Fibroblast of lung (primary cell): ENCODE measurements around the gene TP53INP2. TPM values are rescaled to one million over a fixed set of nuclear protein-coding genes. Genes with fewer than 3 reads are reported as not detected.

ENCODE experiments used
- DNase-seq, 2 donors: peaks; one replicate each; pipeline versions ENCODE4 v3.0.0 to v3.0.0-alpha.2; 2010; ENCODE audit warnings: low read depth in 2 of 2
- H2AFZ ChIP-seq: 2 replicates; pipeline ENCODE4 v1.5.1; 2012; ENCODE audit warnings: low read length, control low read depth, inconsistent platforms
- H3K27ac ChIP-seq: 2 replicates; pipeline ENCODE4 v1.5.1; 2011; ENCODE audit warnings: low read length, control low read depth; ENCODE audit not compliant: insufficient read depth
- H3K27me3 ChIP-seq: 2 replicates; pipeline ENCODE4 v1.5.1; 2011; ENCODE audit warnings: mild to moderate bottlenecking, low read length; ENCODE audit not compliant: control insufficient read depth, insufficient read depth
- H3K36me3 ChIP-seq: 2 replicates; pipeline ENCODE4 v1.5.1; 2011; ENCODE audit warnings: low read length; ENCODE audit not compliant: control insufficient read depth, insufficient read depth
- H3K4me1 ChIP-seq: 2 replicates; pipeline ENCODE4 v1.5.1; 2011; ENCODE audit warnings: low read length; ENCODE audit not compliant: control insufficient read depth, insufficient read depth; ENCODE audit errors: extremely low read depth
- H3K4me2 ChIP-seq: 2 replicates; pipeline ENCODE4 v1.5.1; 2011; ENCODE audit warnings: low read length, control low read depth; ENCODE audit not compliant: insufficient read depth; ENCODE audit errors: extremely low read depth
- H3K4me3 ChIP-seq, 4 experiments: fragments of 200-600 bp in 1 of 4; sonication (generic) in 1 of 4; replicated peaks in 1 of 4; 2 replicates each; pipeline ENCODE4 v1.5.1; 2011 to 2016; ENCODE audit warnings: low read length in 4 of 4, low read depth in 3 of 4, mild to moderate bottlenecking in 3 of 4, control low read depth in 2 of 4, inconsistent platforms in 1 of 4, mixed read lengths in 1 of 4; ENCODE audit not compliant: insufficient read depth in 1 of 4; ENCODE audit errors: control extremely low read depth in 1 of 4
- H3K79me2 ChIP-seq: 2 replicates; pipeline ENCODE4 v1.5.1; 2012; ENCODE audit warnings: mild to moderate bottlenecking, low read length, inconsistent platforms; ENCODE audit not compliant: control insufficient read depth, insufficient read depth
- H3K9ac ChIP-seq: 2 replicates; pipeline ENCODE4 v1.5.1; 2011; ENCODE audit warnings: mild to moderate bottlenecking, low read length, control low read depth; ENCODE audit not compliant: insufficient read depth
- H3K9me3 ChIP-seq: 2 replicates; pipeline ENCODE4 v1.5.1; 2012; ENCODE audit warnings: low read depth, low read length; ENCODE audit not compliant: control insufficient read depth, insufficient read depth
- H4K20me1 ChIP-seq: 2 replicates; pipeline ENCODE4 v1.5.1; 2011; ENCODE audit warnings: low read length; ENCODE audit not compliant: control insufficient read depth, insufficient read depth; ENCODE audit errors: extremely low read depth
- CTCF ChIP-seq, 2 donors: IDR thresholded peaks in 1 of 2; conservative IDR thresholded peaks in 1 of 2; 1 replicate in 1 of 2; 2 replicates in 1 of 2; pipeline ENCODE4 v1.5.1; 2011 to 2012; ENCODE audit warnings: low read length in 2 of 2, control low read depth in 1 of 2, inconsistent platforms in 1 of 2, low read depth in 1 of 2, mild to moderate bottlenecking in 1 of 2
- EZH2 ChIP-seq: IDR thresholded peaks from 2 replicates; pipeline ENCODE4 v1.5.1; 2012; ENCODE audit warnings: low read length, control low read depth, mild to moderate bottlenecking; ENCODE audit errors: missing control alignments
- polyA plus RNA-seq, 2 donors: library from polyadenylated mRNA; depleted of rRNA in 1 of 2; stranded (reverse) in 1 of 2; unstranded in 1 of 2; fragments of >200 nt; gene quantifications; 2 replicates each; pipeline ENCODE4 v1.2.1, GENCODE V29; 2011 to 2012; ENCODE audit warnings: missing spikeins in 1 of 2
- total RNA-seq: library from RNA; depleted of rRNA; stranded (reverse); fragments of >200 nt; gene quantifications from 2 replicates; pipeline ENCODE4 v1.2.1, GENCODE V29; 2014

TP53INP2 gene
- total and polyA plus RNA-seq, 2 donors (not counting 1 experiment from before 2014, with no cell fraction given), result 6.4 to 9.8 TPM

GRCh38 chr20:34750484-34750883 is 46.3 kb downstream of the TP53INP2 start:
- H3K4me1 ChIP-seq, result peaks cover 3% of the 10 kb centered on the region
- no peaks in the 10 kb centered on the region for H4K20me1 ChIP-seq
- no peak overlapping the region for H3K27ac ChIP-seq
- H3K4me3 ChIP-seq, result no peak overlapping the region
- no peaks in the 10 kb centered on the region for H3K79me2 ChIP-seq
- no peaks in the 10 kb centered on the region for H3K9me3 ChIP-seq
- no peaks in the 10 kb centered on the region for H3K27me3 ChIP-seq
- H3K36me3 ChIP-seq, result peaks cover 7% of the 10 kb centered on the region
- no peak overlapping the region for H2AFZ ChIP-seq
- no peak for DNase-seq
- no peak overlapping the region for H3K9ac ChIP-seq
- TF ChIP-seq EZH2, result no peak
- TF ChIP-seq CTCF (conservative IDR thresholded peaks at IDR 0.05 in 1 of 2, IDR thresholded peaks at IDR 0.05 in 1 of 2; ENCODE audit: low read depth in 1 of 2, low read length in 2 of 2), result no peak
- no peak overlapping the region for H3K4me2 ChIP-seq

GRCh38 chr20:34751453-34751852 is 47.3 kb downstream of the TP53INP2 start:
- Histone ChIP-seq H3K36me3 (peaks cover 7% of the 10 kb centered on the region), H4K20me1 (no peaks in the 10 kb centered on the region), H3K9ac (no peak overlapping the region), H2AFZ (no peak overlapping the region), H3K27me3 (no peaks in the 10 kb centered on the region), H3K79me2 (no peaks in the 10 kb centered on the region), H3K27ac (no peak overlapping the region), H3K4me1 (peaks cover 3% of the 10 kb centered on the region), H3K9me3 (no peaks in the 10 kb centered on the region), H3K4me3 (no peak overlapping the region), H3K4me2 (no peak overlapping the region)
- TF ChIP-seq EZH2 (no peak), CTCF (conservative IDR thresholded peaks at IDR 0.05 in 1 of 2, IDR thresholded peaks at IDR 0.05 in 1 of 2; ENCODE audit: low read depth in 1 of 2, low read length in 2 of 2) (no peak)
- peak in 1 of 2 donors; percentile 23 for DNase-seq

GRCh38 chr20:34753706-34754461 is 49.7 kb downstream of the TP53INP2 start:
- no peak for TF ChIP-seq EZH2
- TF ChIP-seq CTCF (conservative IDR thresholded peaks at IDR 0.05 in 1 of 2, IDR thresholded peaks at IDR 0.05 in 1 of 2; ENCODE audit: low read depth in 1 of 2, low read length in 2 of 2), result no peak
- Histone ChIP-seq H3K4me1 (peaks cover 3% of the 10 kb centered on the region), H3K36me3 (peaks cover 11% of the 10 kb centered on the region), H3K27ac (no peak overlapping the region), H3K9me3 (no peaks in the 10 kb centered on the region), H4K20me1 (no peaks in the 10 kb centered on the region), H3K79me2 (no peaks in the 10 kb centered on the region), H3K9ac (no peak overlapping the region), H3K4me2 (no peak overlapping the region), H2AFZ (no peak overlapping the region), H3K27me3 (no peaks in the 10 kb centered on the region), H3K4me3 (no peak overlapping the region)
- peak; percentile 5 to 14 for DNase-seq
